Measurements from ENCODE around the gene MINDY4. TPM values are rescaled to one million over a fixed set of nuclear protein-coding genes. Genes with fewer than 3 reads are reported as not detected.

MINDY4 gene
- total and polyA plus RNA-seq, 10 of the 15 experiments (the other 5 are each of a cell fraction or from before 2014, with no cell fraction given) = 0.10 to 0.90 (median 0.40) TPM

- no peak for TF ChIP-seq SIN3A (IDR thresholded peaks at IDR 0.05; ENCODE audit: low read depth, low read length)
- no peak for TF ChIP-seq NRF1 (conservative IDR thresholded peaks at IDR 0.05; ENCODE audit: low read depth, low read length)
- TF ChIP-seq ZSCAN29 (IDR thresholded peaks at IDR 0.05) = no peak
Observed at GRCh38 chr7:30738026-30738915, 32.9 kb upstream of the MINDY4 start (continued).

GRCh38 chr7:30739691-30740090, 31.5 kb upstream of the MINDY4 start:
- ChIA-PET CTCF (interaction anchor here (0.6 to 4.7 kb wide), 27 partner anchors 12 to 1611 kb away, joined by 3 to 38 read pairs (median 3); no protein-coding TSS in a partner anchor), RAD21 (ENCODE audit: unreplicated experiment) (interaction anchor here (0.9 to 1.9 kb wide), 3 partner anchors 174 to 499 kb away, joined by 3 to 9 read pairs (median 3); no protein-coding TSS in a partner anchor), POLR2A (interaction anchor here (0.5 to 1.1 kb wide), 2 partner anchors 31 to 576 kb away, joined by 3 to 5 read pairs; no protein-coding TSS in a partner anchor), SMC1A (ENCODE audit: uncharacterized antibody, unreplicated experiment) (interaction anchor here (1.0 to 4.0 kb wide), 9 partner anchors 8 to 465 kb away, joined by 3 to 12 read pairs (median 4); no protein-coding TSS in a partner anchor)
- intact Hi-C loops (cut with micrococcal nuclease; ENCODE audit: unreplicated experiment) = loop anchor here (2.0 to 5.0 kb wide), 3 partner anchors 191 to 462 kb away; no protein-coding TSS in a partner anchor
- no peaks in the 10 kb centered on the region for H3K36me3 ChIP-seq (ENCODE audit: control insufficient read depth in 2 of 2, insufficient read depth in 2 of 2, low read length in 1 of 2)
- H3K4me2 ChIP-seq (ENCODE audit: control insufficient read depth, insufficient read depth) = no peak overlapping the region
- H3K4me1 ChIP-seq (ENCODE audit: control insufficient read depth, insufficient read depth, low read length) = no peaks in the 10 kb centered on the region
- WGBS (ENCODE audit: insufficient coverage, insufficient replicate concordance, low lambda C conversion rate, missing lambda C conversion rate) = 53% methylated on average over 2 of the region's 2 CpGs
- in situ Hi-C loops (cut with MboI) = loop anchor here (10.0 kb wide), 1 partner anchor 475 kb away; no protein-coding TSS in a partner anchor
- H3K27ac ChIP-seq (ENCODE audit: control insufficient read depth, insufficient read depth) = no peak overlapping the region
- no peaks in the 10 kb centered on the region for H4K20me1 ChIP-seq (ENCODE audit: control insufficient read depth, insufficient read depth)
- H2AFZ ChIP-seq (ENCODE audit: control insufficient read depth, low read depth, low read length) = no peak overlapping the region
- H3K4me3 ChIP-seq = no peak overlapping the region
- FAIRE-seq (no peak), ATAC-seq (no peak), DNase-seq (ENCODE audit: low read depth, low spot score) (no peak)
- BruUV-seq (replicated peaks) = no TSS peak
- no peaks in the 10 kb centered on the region; a peak in 2 of 4 replicates for H3K27me3 ChIP-seq (replicated peaks in 1 of 2; ENCODE audit: control insufficient read depth in 2 of 2, insufficient read depth in 2 of 2, low read length in 1 of 2)
- TF ChIP-seq, protein P1, sequence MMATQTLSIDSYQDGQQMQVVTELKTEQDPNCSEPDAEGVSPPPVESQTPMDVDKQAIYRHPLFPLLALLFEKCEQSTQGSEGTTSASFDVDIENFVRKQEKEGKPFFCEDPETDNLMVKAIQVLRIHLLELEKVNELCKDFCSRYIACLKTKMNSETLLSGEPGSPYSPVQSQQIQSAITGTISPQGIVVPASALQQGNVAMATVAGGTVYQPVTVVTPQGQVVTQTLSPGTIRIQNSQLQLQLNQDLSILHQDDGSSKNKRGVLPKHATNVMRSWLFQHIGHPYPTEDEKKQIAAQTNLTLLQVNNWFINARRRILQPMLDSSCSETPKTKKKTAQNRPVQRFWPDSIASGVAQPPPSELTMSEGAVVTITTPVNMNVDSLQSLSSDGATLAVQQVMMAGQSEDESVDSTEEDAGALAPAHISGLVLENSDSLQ (IDR thresholded peaks at IDR 0.05) = no peak
- no peak for TF ChIP-seq GATAD2B (conservative IDR thresholded peaks at IDR 0.05; ENCODE audit: low read depth)
- TF ChIP-seq RFX5 (IDR thresholded peaks at IDR 0.05; ENCODE audit: low read depth, low read length) = no peak
- no peak for TF ChIP-seq RCOR1 (conservative IDR thresholded peaks at IDR 0.05; ENCODE audit: low read depth, low read length)
- no peak for TF ChIP-seq CREM (IDR thresholded peaks at IDR 0.05; ENCODE audit: low read depth)
- TF ChIP-seq MYC (IDR thresholded peaks at IDR 0.05; ENCODE audit: insufficient read depth, insufficient read length, insufficient replicate concordance, low read length, severe bottlenecking) = no peak
- TF ChIP-seq RELA (IDR thresholded peaks at IDR 0.05; ENCODE audit: borderline replicate concordance, partially characterized antibody) = no peak
- TF ChIP-seq NR2C1 (IDR thresholded peaks at IDR 0.05) = no peak
- no peak for TF ChIP-seq ZNF24 (IDR thresholded peaks at IDR 0.05)
- TF ChIP-seq BRCA1 (IDR thresholded peaks at IDR 0.05; ENCODE audit: low read depth, low read length) = no peak
- no peak overlapping the region for H3K9ac ChIP-seq (ENCODE audit: control insufficient read depth, insufficient read depth, low read length)
- no peaks in the 10 kb centered on the region for H3K9me3 ChIP-seq (replicated peaks; ENCODE audit: control insufficient read depth, insufficient read depth, low read length)
- H3K79me2 ChIP-seq (ENCODE audit: control insufficient read depth, insufficient read depth, low read length) = no peaks in the 10 kb centered on the region
